ENCODE results near the gene PTPN11. TPM values are rescaled to one million over a fixed set of nuclear protein-coding genes. Genes with fewer than 3 reads are reported as not detected.
A peak's percentile ranks its signal among the peaks of the same experiment; 100 is the strongest.
"Not testable (repeated sequence)": the region's sequence is repeated elsewhere in the genome, so short reads cannot be mapped to it uniquely, and the experiment has no call there.

PTPN11 gene
- total RNA-seq, 2 donors from 2014 or later = 95.0 to 119 TPM

DNA sequence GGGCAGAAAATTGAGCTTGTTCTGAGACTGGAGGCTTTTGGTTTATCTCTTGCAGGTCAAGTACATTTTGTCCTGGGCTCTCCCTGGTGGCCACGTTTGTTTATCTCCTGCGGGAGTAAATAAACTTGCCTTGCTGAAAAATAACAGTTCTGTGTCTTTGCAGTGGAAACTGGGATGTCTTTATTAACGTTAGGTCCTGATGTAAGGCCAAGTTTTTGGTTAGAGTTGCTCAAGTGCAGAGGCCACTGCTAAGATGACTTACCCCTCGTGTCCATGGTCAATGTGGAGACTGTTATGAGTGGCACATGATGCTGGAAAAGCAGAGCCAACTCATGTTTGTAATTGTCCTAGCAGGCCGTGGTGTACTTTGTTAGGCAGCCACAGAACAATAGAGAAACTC, 3.8 kb downstream of the PTPN11 start:
- peak overlapping the region; percentile 17 for H3K4me3 Mint-ChIP-seq
- ATAC-seq (replicated peaks) = no peak

DNA sequence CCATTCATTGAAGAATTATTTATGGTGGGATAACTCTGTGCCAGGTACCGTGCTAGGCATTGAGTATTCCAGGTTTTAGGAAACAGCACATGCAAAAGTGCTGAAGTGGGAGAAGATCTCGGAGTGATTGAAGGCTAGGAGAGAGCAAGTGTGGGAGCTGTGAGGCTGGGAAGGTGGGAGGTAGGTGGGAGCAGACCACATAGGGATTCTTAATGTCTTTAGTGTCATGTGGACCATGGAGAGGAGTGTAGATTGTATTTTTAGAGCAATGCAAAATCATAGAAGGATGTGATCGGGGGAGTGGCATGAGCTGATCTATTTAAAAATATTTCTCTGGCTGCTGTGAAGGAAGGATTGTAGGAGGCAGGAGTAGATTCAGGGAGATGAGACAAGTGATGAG, 5.4 kb downstream of the PTPN11 start:
- no peaks in the 10 kb centered on the region for H3K27me3 Mint-ChIP-seq
- H3K9me3 Mint-ChIP-seq = no peaks in the 10 kb centered on the region
- no peak overlapping the region for H3K27ac Mint-ChIP-seq
- peaks cover 64% of the 10 kb centered on the region for H3K36me3 Mint-ChIP-seq (ENCODE audit: low read depth)
- H3K4me3 Mint-ChIP-seq = peak overlapping the region; percentile 4
- peaks cover 31% of the 10 kb centered on the region for H3K4me1 Mint-ChIP-seq
- no peak for ATAC-seq (replicated peaks)

More for the DNA sequence above, 3.8 kb downstream of the PTPN11 start:
- Mint-ChIP-seq H3K4me1 (peaks cover 31% of the 10 kb centered on the region), H3K27ac (peak overlapping the region; percentile 61), H3K36me3 (ENCODE audit: low read depth) (peaks cover 60% of the 10 kb centered on the region), H3K9me3 (no peaks in the 10 kb centered on the region), H3K27me3 (no peaks in the 10 kb centered on the region)

DNA sequence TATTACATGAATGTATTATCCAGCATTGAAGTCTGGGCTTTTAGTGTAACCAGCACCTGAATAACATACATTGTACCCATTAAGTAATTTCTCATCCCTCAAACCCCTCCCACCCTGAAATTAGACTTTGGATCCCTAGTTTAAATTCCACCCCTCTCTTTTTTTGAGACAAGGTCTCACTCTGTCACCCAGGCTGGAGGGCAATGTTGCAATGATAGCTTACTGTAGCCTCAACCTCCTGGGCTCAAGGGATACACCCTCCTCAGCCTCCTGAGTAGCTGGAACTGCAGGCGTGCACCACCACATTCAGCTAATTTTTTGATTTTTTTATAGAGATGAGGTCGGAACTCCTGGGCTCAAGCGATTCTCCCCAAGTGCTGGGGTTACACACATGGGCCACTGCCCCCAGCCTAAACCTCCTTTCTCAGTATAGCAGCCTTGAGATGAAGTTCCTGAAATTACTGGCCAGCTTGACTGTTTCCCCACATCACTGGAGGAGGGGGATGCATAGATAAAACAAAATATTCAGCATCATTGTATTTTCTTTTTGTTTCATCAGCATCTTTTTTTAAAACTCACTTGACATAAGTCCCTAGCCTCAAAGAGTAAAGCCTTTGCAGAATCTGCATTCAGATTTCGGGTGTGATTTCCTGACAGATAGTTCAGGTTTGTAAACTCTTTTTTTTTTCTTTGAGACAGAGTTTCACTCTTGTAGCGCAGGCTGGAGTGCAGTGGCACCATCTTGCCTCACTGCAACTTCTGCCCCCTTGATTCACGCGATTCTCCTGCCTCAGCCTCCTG, 7.0 kb downstream of the PTPN11 start:
- ATAC-seq (replicated peaks) = peak; percentile 51
- Mint-ChIP-seq H3K4me3 (no peak overlapping the region), H3K27me3 (no peaks in the 10 kb centered on the region), H3K27ac (no peak overlapping the region), H3K4me1 (peaks cover 30% of the 10 kb centered on the region), H3K9me3 (no peaks in the 10 kb centered on the region), H3K36me3 (ENCODE audit: low read depth) (peaks cover 57% of the 10 kb centered on the region)

DNA sequence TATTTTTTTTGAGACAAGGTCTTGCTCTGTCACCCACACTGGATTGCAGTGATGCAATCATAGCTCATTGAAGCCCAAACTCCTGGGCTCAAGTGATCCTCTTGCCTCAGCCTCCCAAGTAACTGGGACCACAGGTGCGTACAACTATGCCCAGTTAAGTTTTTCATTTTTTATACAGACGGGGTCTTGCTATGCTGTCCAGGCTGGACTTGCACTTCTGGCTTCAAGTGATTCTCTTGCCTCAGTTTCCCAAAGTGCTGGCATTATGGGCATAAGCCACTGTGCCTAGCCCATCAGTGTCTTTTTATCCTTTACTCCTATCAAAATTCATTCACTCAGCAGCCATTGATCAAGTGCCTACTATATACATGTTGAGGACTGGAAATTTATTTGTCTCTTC, 9.0 kb downstream of the PTPN11 start:
- Mint-ChIP-seq H3K27ac (no peak overlapping the region), H3K4me1 (peaks cover 29% of the 10 kb centered on the region), H3K9me3 (no peaks in the 10 kb centered on the region), H3K4me3 (no peak overlapping the region), H3K27me3 (no peaks in the 10 kb centered on the region), H3K36me3 (ENCODE audit: low read depth) (peaks cover 55% of the 10 kb centered on the region)
- no peak for ATAC-seq (replicated peaks)

GRCh38 chr12:112430929-112431328, 12.2 kb downstream of the PTPN11 start:
- H3K4me1 Mint-ChIP-seq = peaks cover 17% of the 10 kb centered on the region
- H3K9me3 Mint-ChIP-seq = no peaks in the 10 kb centered on the region
- H3K36me3 Mint-ChIP-seq (ENCODE audit: low read depth) = peaks cover 45% of the 10 kb centered on the region
- H3K27ac Mint-ChIP-seq = peak overlapping the region; percentile 94
- peak; percentile 94 for ATAC-seq (replicated peaks)
- H3K4me3 Mint-ChIP-seq = peak overlapping the region; percentile 76
- H3K27me3 Mint-ChIP-seq = no peaks in the 10 kb centered on the region

- Mint-ChIP-seq H3K27ac (peak overlapping the region; percentile 94), H3K4me1 (peaks cover 17% of the 10 kb centered on the region)
Measured at GRCh38 chr12:112431965-112432364, 13.2 kb downstream of the PTPN11 start.

DNA sequence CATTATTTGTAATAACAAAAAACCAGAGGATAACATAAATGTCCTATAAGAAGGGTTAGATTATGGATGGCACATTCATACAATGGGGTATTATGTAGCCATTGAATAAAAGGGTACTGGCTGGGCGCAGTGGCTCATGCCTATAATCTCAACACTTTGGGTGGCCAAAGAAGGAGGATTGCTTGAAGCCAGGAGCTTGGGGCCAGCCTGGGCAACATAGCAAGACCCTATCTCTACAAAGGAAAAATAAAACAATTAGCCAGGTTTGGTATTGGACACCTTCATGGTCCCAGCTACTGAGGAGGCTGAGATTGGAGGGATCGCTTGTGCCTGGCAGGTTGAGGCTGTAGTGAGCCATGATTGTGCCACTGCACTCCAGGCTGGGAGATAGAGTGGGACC, 14.8 kb downstream of the PTPN11 start:
- Mint-ChIP-seq H3K36me3 (ENCODE audit: low read depth) (peaks cover 28% of the 10 kb centered on the region), H3K4me3 (no peak overlapping the region), H3K27me3 (no peaks in the 10 kb centered on the region), H3K9me3 (no peaks in the 10 kb centered on the region), H3K4me1 (peaks cover 25% of the 10 kb centered on the region), H3K27ac (no peak overlapping the region)
- ATAC-seq (replicated peaks) = no peak

More at GRCh38 chr12:112431965-112432364, 13.2 kb downstream of the PTPN11 start:
- H3K27me3 Mint-ChIP-seq = no peaks in the 10 kb centered on the region
- peak overlapping the region; percentile 76 for H3K4me3 Mint-ChIP-seq
- peak; percentile 72 for ATAC-seq (replicated peaks)
- no peaks in the 10 kb centered on the region for H3K9me3 Mint-ChIP-seq
- peaks cover 38% of the 10 kb centered on the region for H3K36me3 Mint-ChIP-seq (ENCODE audit: low read depth)

GRCh38 chr12:112438645-112439044, 19.9 kb downstream of the PTPN11 start:
- not testable (repeated sequence) for ATAC-seq (replicated peaks); H3K4me1 Mint-ChIP-seq; H3K27ac Mint-ChIP-seq; H3K4me3 Mint-ChIP-seq; H3K36me3 Mint-ChIP-seq (ENCODE audit: low read depth); H3K27me3 Mint-ChIP-seq; H3K9me3 Mint-ChIP-seq

GRCh38 chr12:112439769-112440168, 21.0 kb downstream of the PTPN11 start:
- Mint-ChIP-seq H3K4me1 (peaks cover 9% of the 10 kb centered on the region), H3K9me3 (no peaks in the 10 kb centered on the region), H3K27ac (no peak overlapping the region), H3K27me3 (no peaks in the 10 kb centered on the region), H3K36me3 (ENCODE audit: low read depth) (peaks cover 3% of the 10 kb centered on the region), H3K4me3 (no peak overlapping the region)
- no peak for ATAC-seq (replicated peaks)

DNA sequence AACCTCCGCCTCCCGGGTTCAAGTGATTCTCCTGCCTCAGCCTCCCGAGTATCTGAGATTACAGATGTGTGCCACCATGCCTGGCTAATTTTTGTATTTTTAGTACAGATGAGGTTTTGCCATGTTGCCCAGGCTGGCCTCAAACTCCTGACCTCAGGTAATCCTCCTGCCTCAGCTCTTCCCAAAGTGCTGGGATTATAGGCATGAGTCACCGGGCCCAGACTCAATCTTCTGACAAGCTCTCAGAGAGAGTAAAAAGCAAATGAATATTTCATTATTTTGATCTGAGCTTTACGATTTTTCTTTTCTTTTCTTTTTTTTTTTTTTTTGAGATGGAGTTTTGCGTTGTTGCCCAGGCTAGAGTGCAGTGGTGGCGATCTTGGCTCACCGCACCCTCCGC, 21.9 kb downstream of the PTPN11 start:
- not testable (repeated sequence) for H3K27ac Mint-ChIP-seq; H3K27me3 Mint-ChIP-seq; H3K36me3 Mint-ChIP-seq (ENCODE audit: low read depth); ATAC-seq (replicated peaks); H3K4me1 Mint-ChIP-seq; H3K9me3 Mint-ChIP-seq; H3K4me3 Mint-ChIP-seq

DNA sequence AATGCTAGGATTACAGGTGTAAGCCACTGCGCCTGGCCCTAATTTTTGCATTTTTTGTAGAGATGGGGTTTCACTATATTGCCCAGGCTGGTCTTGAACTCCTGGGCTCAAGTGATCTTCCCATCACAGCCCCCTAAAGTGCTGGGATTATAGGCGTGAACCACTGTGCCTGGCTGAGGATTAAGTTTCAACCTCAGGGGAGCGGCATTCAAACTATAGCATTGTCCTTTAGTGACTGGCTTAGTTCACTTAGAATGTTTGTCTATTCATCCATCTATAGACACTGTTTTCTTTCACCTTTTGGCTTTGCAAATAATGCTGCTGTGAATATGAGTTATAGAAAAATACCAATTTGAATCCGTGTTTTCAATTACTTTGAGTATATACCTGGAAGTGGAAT, 25.2 kb downstream of the PTPN11 start:
- H3K4me3 Mint-ChIP-seq = no peak overlapping the region
- peaks cover 6% of the 10 kb centered on the region for H3K4me1 Mint-ChIP-seq
- no peak for ATAC-seq (replicated peaks)
- H3K9me3 Mint-ChIP-seq = no peaks in the 10 kb centered on the region
- H3K27ac Mint-ChIP-seq = no peak overlapping the region
- no peaks in the 10 kb centered on the region for H3K27me3 Mint-ChIP-seq
- H3K36me3 Mint-ChIP-seq (ENCODE audit: low read depth) = peaks cover 38% of the 10 kb centered on the region

DNA sequence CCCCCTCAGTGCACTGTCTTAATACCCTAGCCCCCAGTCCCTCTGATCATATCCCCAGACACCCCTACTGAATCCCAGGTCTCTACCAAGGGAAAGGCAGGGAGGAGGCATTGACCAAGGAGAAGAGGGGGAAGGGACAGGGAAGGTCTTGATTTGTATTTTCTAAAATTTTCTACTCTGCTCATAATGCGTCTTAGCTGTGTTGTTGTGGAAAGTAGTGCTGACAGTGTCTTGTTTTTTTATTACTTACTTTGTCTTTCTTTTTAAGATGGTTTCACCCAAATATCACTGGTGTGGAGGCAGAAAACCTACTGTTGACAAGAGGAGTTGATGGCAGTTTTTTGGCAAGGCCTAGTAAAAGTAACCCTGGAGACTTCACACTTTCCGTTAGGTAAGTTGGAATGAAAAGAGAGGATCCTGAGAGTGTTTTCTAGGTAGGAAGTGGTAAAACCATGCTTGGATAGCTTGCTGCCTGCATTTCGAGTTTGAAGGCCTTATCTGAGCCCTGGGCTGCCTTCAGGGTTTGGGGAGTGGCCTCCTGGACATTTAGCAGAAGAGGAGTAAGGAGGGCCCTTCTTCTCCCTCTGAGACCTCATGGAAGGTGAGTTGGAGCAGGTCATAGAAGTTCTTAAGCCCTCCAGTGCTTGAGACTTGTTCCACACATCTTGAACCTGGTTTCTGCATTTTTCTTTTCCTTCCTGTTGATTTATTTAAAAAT, 27.4 kb downstream of the PTPN11 start:
- ATAC-seq (replicated peaks) = no peak
- Mint-ChIP-seq H3K4me1 (peaks cover 6% of the 10 kb centered on the region), H3K4me3 (no peak overlapping the region), H3K9me3 (no peaks in the 10 kb centered on the region), H3K27me3 (no peaks in the 10 kb centered on the region), H3K36me3 (ENCODE audit: low read depth) (peaks cover 56% of the 10 kb centered on the region), H3K27ac (peak overlapping the region; percentile 75)

DNA sequence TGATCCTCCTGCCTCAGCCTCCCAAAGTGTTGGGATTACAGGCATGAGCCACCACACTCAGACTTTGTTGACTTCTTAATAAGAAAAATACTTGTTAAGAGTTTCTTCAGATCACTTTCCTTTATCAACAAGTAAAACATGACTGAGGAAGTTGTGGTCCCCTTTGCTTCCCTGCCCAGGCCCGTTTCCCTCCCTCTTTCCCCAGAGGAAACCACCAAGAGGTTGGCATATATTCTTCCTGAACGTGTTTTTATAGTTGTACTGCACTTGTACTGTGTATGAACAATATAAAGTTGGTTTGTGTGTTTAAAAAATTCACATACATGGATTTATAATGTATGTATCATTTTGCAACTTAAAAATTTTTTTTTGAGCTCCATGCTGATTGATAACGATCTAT, 28.4 kb downstream of the PTPN11 start:
- Mint-ChIP-seq H3K9me3 (no peaks in the 10 kb centered on the region), H3K27me3 (no peaks in the 10 kb centered on the region), H3K4me3 (no peak overlapping the region), H3K27ac (peak overlapping the region; percentile 63), H3K4me1 (peaks cover 6% of the 10 kb centered on the region), H3K36me3 (ENCODE audit: low read depth) (peaks cover 64% of the 10 kb centered on the region)
- ATAC-seq (replicated peaks) = no peak

GRCh38 chr12:112448165-112448564, 29.4 kb downstream of the PTPN11 start:
- not testable (repeated sequence) for ATAC-seq (replicated peaks); H3K27me3 Mint-ChIP-seq; H3K4me3 Mint-ChIP-seq; H3K9me3 Mint-ChIP-seq; H3K4me1 Mint-ChIP-seq
- Mint-ChIP-seq H3K27ac (peak overlapping the region; percentile 38), H3K36me3 (ENCODE audit: low read depth) (peaks cover 74% of the 10 kb centered on the region)

DNA sequence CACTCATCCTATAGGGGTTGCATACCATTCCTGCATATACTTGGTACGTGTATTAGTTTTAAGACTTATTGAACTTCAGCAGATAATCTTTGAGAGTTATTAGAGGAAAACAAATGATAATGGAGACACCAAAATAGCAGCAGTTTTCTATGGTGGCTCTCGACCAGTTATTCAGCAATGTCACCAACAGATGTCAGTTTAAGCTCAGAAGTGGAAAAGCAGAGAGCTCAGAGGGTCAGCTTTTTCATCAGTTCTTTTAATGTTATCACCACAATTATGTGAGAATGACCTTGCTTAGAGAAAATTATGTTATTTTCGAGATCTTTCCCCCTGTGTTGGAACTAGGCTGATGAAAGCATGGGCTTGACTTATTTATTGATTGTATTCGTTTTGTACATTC, 32.0 kb downstream of the PTPN11 start:
- Mint-ChIP-seq H3K9me3 (no peaks in the 10 kb centered on the region), H3K27ac (no peak overlapping the region), H3K27me3 (no peaks in the 10 kb centered on the region), H3K4me3 (no peak overlapping the region), H3K4me1 (peaks cover 6% of the 10 kb centered on the region), H3K36me3 (ENCODE audit: low read depth) (peaks cover 92% of the 10 kb centered on the region)
- no peak for ATAC-seq (replicated peaks)
